ENCODE data around the gene NFATC1. TPM values are rescaled to one million over a fixed set of nuclear protein-coding genes. Genes with fewer than 3 reads are reported as not detected.

Gene NFATC1
- total and polyA plus RNA-seq, 2 donors from 2014 or later, result 4.3 to 17.2 TPM

GRCh38 chr18:79457652-79458051 lies 61.9 kb downstream of the NFATC1 start:
- intact Hi-C loops (cut with DNase I), result no loop called here
- H3K4me3 ChIP-seq (ENCODE audit: low read length in 3 of 3), result no peak overlapping the region
- H3K9ac ChIP-seq (ENCODE audit: low read length in 3 of 3), result no peak overlapping the region
- no peaks in the 10 kb centered on the region for H3K4me1 ChIP-seq (ENCODE audit: control insufficient read depth in 2 of 3, insufficient read depth in 2 of 3, low read depth in 1 of 3, low read length in 3 of 3)
- H3K36me3 ChIP-seq (ENCODE audit: control insufficient read depth in 2 of 3, insufficient read depth in 3 of 3, low read length in 3 of 3), result no peaks in the 10 kb centered on the region
- H3K27me3 ChIP-seq (ENCODE audit: control insufficient read depth, insufficient read depth, low read length), result no peaks in the 10 kb centered on the region
- no peaks in the 10 kb centered on the region for H3K9me3 ChIP-seq (ENCODE audit: control insufficient read depth in 2 of 3, insufficient read depth in 1 of 3, low read length in 3 of 3)
- FAIRE-seq, result no peak
- no peak overlapping the region for H3K27ac ChIP-seq (ENCODE audit: low read depth in 2 of 2, low read length in 2 of 2)
- no peak for DNase-seq
- TF ChIP-seq CTCF (IDR thresholded peaks at IDR 0.05; ENCODE audit: borderline replicate concordance, extremely low read depth, insufficient read depth), result no peak

- no peak for TF ChIP-seq CTCF (IDR thresholded peaks at IDR 0.05; ENCODE audit: borderline replicate concordance, extremely low read depth, insufficient read depth)
- FAIRE-seq (no peak), DNase-seq (peak in 2 of 5 donors; percentile 51 to 87)
- Histone ChIP-seq H3K27ac (ENCODE audit: low read depth in 2 of 2, low read length in 2 of 2) (peak overlapping the region in 1 of 2 donors; percentile 28), H3K9me3 (ENCODE audit: control insufficient read depth in 2 of 3, insufficient read depth in 1 of 3, low read length in 3 of 3) (no peaks in the 10 kb centered on the region), H3K4me1 (ENCODE audit: control insufficient read depth in 2 of 3, insufficient read depth in 2 of 3, low read depth in 1 of 3, low read length in 3 of 3) (no peaks in the 10 kb centered on the region), H3K9ac (ENCODE audit: low read length in 3 of 3) (no peak overlapping the region), H3K36me3 (ENCODE audit: control insufficient read depth in 2 of 3, insufficient read depth in 3 of 3, low read length in 3 of 3) (no peaks in the 10 kb centered on the region), H3K4me3 (ENCODE audit: low read length in 3 of 3) (no peak overlapping the region), H3K27me3 (ENCODE audit: control insufficient read depth, insufficient read depth, low read length) (no peaks in the 10 kb centered on the region)
- intact Hi-C loops (cut with DNase I), result no loop called here
These were observed 62.6 kb downstream of the NFATC1 start for GRCh38 chr18:79458131-79458838.

GRCh38 chr18:79458917-79459803 lies 63.4 kb downstream of the NFATC1 start:
- Histone ChIP-seq H3K9me3 (ENCODE audit: control insufficient read depth in 2 of 3, insufficient read depth in 1 of 3, low read length in 3 of 3) (no peaks in the 10 kb centered on the region), H3K9ac (ENCODE audit: low read length in 3 of 3) (no peak overlapping the region), H3K27ac (ENCODE audit: low read depth in 2 of 2, low read length in 2 of 2) (no peak overlapping the region), H3K4me3 (ENCODE audit: low read length in 3 of 3) (no peak overlapping the region), H3K36me3 (ENCODE audit: control insufficient read depth in 2 of 3, insufficient read depth in 3 of 3, low read length in 3 of 3) (no peaks in the 10 kb centered on the region), H3K4me1 (ENCODE audit: control insufficient read depth in 2 of 3, insufficient read depth in 2 of 3, low read depth in 1 of 3, low read length in 3 of 3) (no peaks in the 10 kb centered on the region), H3K27me3 (ENCODE audit: control insufficient read depth, insufficient read depth, low read length) (no peaks in the 10 kb centered on the region)
- intact Hi-C loops (cut with DNase I), result no loop called here
- no peak for TF ChIP-seq CTCF (IDR thresholded peaks at IDR 0.05; ENCODE audit: borderline replicate concordance, extremely low read depth, insufficient read depth)
- DNase-seq (no peak), FAIRE-seq (no peak)

All from kidney (tissue), 14 donors.